Measurements from ENCODE around the gene FGF18.

DNA sequence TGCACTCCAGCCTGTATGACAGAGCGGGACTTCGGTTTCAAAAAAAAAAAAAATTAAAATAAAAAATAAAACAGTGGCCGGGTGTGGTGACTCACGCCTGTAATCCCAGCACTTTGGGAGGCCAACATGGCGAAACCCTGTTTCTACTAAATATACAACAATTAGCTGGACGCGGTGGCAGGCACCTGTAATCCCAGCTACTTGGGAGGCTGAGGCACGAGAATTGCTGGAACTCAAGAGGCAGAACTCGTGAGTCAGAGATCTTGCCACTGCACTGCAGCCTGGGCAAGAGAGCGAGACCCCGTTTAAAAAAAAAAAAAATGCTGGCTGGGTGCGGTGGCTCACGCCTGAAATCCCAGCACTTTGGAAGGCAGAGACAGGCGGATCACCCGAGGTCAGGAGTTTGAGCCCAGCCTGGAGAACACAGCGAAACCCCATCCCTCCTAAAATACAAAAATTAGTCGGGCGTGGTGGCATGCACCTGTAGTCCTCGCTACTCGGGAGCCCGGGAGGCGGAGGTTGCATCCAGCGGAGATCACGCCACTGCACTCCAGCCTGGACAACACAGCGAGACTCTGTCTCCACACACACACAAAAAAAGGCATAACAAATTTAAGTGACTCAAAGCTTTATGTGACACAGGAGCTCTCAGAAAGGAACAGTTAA, 33.3 kb upstream of the FGF18 start:
- TF ChIP-seq, protein P1, sequence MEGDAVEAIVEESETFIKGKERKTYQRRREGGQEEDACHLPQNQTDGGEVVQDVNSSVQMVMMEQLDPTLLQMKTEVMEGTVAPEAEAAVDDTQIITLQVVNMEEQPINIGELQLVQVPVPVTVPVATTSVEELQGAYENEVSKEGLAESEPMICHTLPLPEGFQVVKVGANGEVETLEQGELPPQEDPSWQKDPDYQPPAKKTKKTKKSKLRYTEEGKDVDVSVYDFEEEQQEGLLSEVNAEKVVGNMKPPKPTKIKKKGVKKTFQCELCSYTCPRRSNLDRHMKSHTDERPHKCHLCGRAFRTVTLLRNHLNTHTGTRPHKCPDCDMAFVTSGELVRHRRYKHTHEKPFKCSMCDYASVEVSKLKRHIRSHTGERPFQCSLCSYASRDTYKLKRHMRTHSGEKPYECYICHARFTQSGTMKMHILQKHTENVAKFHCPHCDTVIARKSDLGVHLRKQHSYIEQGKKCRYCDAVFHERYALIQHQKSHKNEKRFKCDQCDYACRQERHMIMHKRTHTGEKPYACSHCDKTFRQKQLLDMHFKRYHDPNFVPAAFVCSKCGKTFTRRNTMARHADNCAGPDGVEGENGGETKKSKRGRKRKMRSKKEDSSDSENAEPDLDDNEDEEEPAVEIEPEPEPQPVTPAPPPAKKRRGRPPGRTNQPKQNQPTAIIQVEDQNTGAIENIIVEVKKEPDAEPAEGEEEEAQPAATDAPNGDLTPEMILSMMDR (IDR thresholded peaks at IDR 0.05): no peak
- no peak for TF ChIP-seq POLR2A (IDR thresholded peaks at IDR 0.05)

Data from heart left ventricle (tissue), 13 donors.